ENCODE results near the gene CAMK4.

Gene CAMK4

DNA sequence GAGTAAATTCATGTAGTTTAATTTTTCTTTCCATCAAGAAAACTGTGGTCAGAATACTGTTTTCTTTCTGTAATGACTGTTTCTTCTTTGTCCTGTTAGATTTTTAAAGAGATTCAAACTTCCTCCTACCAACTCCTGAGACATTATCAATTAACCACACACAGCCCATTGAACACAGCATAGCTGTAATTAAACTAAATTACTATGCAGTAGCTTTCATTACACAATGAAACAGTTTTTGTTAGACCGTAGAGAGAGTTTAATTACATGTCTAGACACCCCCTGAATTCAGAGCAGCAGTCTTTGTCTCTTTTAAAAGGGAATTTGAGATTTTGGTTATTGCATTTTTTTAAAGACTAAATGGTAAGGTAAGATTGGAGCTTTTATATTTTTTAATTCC, 210.6 kb downstream of the CAMK4 start:
- DNase-seq (ENCODE audit: low spot score): no peak
- no peak overlapping the region for H3K27ac Mint-ChIP-seq
- H3K36me3 Mint-ChIP-seq (ENCODE audit: low read depth): peaks cover 33% of the 10 kb centered on the region
- H3K4me1 Mint-ChIP-seq (ENCODE audit: low read depth): peaks cover 22% of the 10 kb centered on the region
- no peaks in the 10 kb centered on the region for H3K27me3 Mint-ChIP-seq (ENCODE audit: low read depth)
- H3K4me3 Mint-ChIP-seq: no peak overlapping the region
- peaks cover 7% of the 10 kb centered on the region for H3K9me3 Mint-ChIP-seq

GRCh38 chr5:111439473-111440075, 215.4 kb downstream of the CAMK4 start:
- H3K9me3 Mint-ChIP-seq: no peaks in the 10 kb centered on the region
- H3K36me3 Mint-ChIP-seq (ENCODE audit: low read depth): peaks cover 21% of the 10 kb centered on the region
- no peak overlapping the region for H3K27ac Mint-ChIP-seq
- H3K27me3 Mint-ChIP-seq (ENCODE audit: low read depth): no peaks in the 10 kb centered on the region
- no peak overlapping the region for H3K4me3 Mint-ChIP-seq
- H3K4me1 Mint-ChIP-seq (ENCODE audit: low read depth): peaks cover 2% of the 10 kb centered on the region
- no peak for DNase-seq (ENCODE audit: low spot score)

DNA sequence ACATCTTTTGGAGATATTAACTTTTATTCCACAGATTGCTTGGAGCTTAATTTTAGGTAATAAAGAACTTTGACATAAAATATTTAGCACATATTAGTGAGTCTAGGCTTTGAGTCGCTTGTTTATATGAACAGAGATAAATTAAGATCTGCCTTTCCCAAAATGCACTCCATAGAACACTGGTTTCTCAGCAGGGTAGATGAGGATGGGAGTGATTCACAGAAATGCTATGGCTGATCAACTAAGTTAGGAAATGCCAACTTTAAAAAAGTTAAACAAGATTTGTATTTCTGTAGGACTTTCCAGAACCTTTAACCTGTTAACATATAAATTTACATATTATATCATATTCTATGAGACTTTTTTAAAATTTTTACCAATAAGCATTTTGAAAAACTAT, 222.9 kb downstream of the CAMK4 start:
- DNase-seq (ENCODE audit: low spot score): no peak
- no peak overlapping the region for H3K27ac Mint-ChIP-seq
- peaks cover 43% of the 10 kb centered on the region for H3K36me3 Mint-ChIP-seq (ENCODE audit: low read depth)

DNA sequence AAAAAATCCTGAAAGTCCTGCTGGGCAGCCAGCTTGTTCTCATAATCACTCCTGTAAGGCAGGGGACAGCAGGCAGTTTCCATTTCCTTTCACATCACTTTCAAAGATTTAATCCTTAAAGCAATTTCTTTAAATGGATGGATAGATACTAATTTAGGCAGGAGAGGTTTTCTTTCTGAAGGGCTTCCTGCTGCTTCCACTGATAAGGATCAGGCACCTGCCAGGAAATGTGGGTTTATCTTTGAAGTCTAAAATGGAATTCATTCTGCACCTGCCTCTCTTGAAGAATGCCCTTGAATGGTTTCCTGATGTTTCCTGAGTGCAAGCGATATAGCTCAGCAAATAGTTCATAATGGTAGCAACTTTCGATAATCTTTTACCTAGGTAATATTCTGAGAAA, 223.6 kb downstream of the CAMK4 start:
- Mint-ChIP-seq H3K36me3 (ENCODE audit: low read depth) (peaks cover 47% of the 10 kb centered on the region), H3K27ac (no peak overlapping the region), H3K4me3 (no peak overlapping the region), H3K4me1 (ENCODE audit: low read depth) (peaks cover 3% of the 10 kb centered on the region), H3K9me3 (no peaks in the 10 kb centered on the region), H3K27me3 (ENCODE audit: low read depth) (no peaks in the 10 kb centered on the region)
- no peak for DNase-seq (ENCODE audit: low spot score)

More for the DNA sequence above, 222.9 kb downstream of the CAMK4 start:
- no peaks in the 10 kb centered on the region for H3K9me3 Mint-ChIP-seq
- H3K4me3 Mint-ChIP-seq: no peak overlapping the region
- peaks cover 3% of the 10 kb centered on the region for H3K4me1 Mint-ChIP-seq (ENCODE audit: low read depth)
- no peaks in the 10 kb centered on the region for H3K27me3 Mint-ChIP-seq (ENCODE audit: low read depth)

- Mint-ChIP-seq H3K4me3 (no peak overlapping the region), H3K27me3 (ENCODE audit: low read depth) (no peaks in the 10 kb centered on the region), H3K36me3 (ENCODE audit: low read depth) (peaks cover 41% of the 10 kb centered on the region), H3K4me1 (ENCODE audit: low read depth) (no peaks in the 10 kb centered on the region), H3K27ac (no peak overlapping the region), H3K9me3 (no peaks in the 10 kb centered on the region)
- no peak for DNase-seq (ENCODE audit: low spot score)
These were observed 229.1 kb downstream of the CAMK4 start for GRCh38 chr5:111453295-111453694.

DNA sequence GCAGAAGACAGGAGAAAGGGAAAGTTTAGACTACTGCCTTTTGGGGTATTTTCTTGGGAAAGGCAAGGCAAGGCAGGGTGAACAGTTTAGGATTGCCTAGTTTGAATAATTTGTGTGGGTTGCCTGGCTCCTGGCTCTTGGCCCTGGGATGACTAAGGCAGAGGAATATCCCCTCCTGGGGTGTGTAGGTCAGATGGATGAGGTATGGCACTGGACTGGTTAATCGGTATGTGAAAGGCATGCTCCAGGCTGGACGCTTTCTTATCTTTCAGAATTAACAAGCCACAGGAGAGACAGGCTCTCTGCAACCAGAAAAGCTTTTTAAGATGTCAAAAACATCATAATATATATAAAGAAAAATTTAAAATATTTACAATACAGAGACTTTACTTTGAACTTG, 229.6 kb downstream of the CAMK4 start:
- no peak overlapping the region for H3K27ac Mint-ChIP-seq
- peaks cover 43% of the 10 kb centered on the region for H3K36me3 Mint-ChIP-seq (ENCODE audit: low read depth)
- no peaks in the 10 kb centered on the region for H3K4me1 Mint-ChIP-seq (ENCODE audit: low read depth)
- DNase-seq (ENCODE audit: low spot score): no peak
- H3K9me3 Mint-ChIP-seq: no peaks in the 10 kb centered on the region
- no peak overlapping the region for H3K4me3 Mint-ChIP-seq
- H3K27me3 Mint-ChIP-seq (ENCODE audit: low read depth): no peaks in the 10 kb centered on the region

DNA sequence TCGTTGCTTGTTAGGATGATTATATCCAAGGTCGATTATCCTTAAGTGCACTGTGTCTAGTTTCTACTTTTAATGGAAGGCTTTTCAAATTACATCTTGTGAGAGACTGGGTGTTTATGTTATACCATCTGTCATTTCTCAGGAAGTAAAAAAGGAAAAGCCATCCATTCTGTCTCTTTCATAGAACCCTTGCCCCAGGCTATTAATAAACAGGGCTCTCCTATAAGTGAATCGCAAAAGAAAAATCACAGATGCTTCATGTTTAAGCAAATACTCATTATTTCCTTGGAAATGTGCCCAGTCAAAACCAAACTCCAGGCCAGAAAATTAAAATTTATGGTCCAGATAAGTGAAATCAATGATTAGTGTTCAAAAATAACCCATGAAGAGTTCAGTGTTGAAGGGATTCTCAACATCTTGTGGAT, 230.0 kb downstream of the CAMK4 start:
- Mint-ChIP-seq H3K36me3 (ENCODE audit: low read depth) (peaks cover 47% of the 10 kb centered on the region), H3K9me3 (no peaks in the 10 kb centered on the region), H3K27me3 (ENCODE audit: low read depth) (no peaks in the 10 kb centered on the region), H3K4me1 (ENCODE audit: low read depth) (no peaks in the 10 kb centered on the region), H3K4me3 (no peak overlapping the region), H3K27ac (no peak overlapping the region)
- DNase-seq (ENCODE audit: low spot score): no peak

GRCh38 chr5:111454776-111455175, 230.6 kb downstream of the CAMK4 start:
- peaks cover 43% of the 10 kb centered on the region for H3K36me3 Mint-ChIP-seq (ENCODE audit: low read depth)
- H3K9me3 Mint-ChIP-seq: no peaks in the 10 kb centered on the region
- peaks cover 1% of the 10 kb centered on the region for H3K4me1 Mint-ChIP-seq (ENCODE audit: low read depth)
- H3K4me3 Mint-ChIP-seq: no peak overlapping the region
- H3K27ac Mint-ChIP-seq: no peak overlapping the region
- no peaks in the 10 kb centered on the region for H3K27me3 Mint-ChIP-seq (ENCODE audit: low read depth)
- no peak for DNase-seq (ENCODE audit: low spot score)

- no peak overlapping the region for H3K4me3 Mint-ChIP-seq
- peaks cover 50% of the 10 kb centered on the region for H3K36me3 Mint-ChIP-seq (ENCODE audit: low read depth)
- H3K27me3 Mint-ChIP-seq (ENCODE audit: low read depth): no peaks in the 10 kb centered on the region
- no peak for DNase-seq (ENCODE audit: low spot score)
- H3K9me3 Mint-ChIP-seq: peaks cover 18% of the 10 kb centered on the region
- H3K27ac Mint-ChIP-seq: no peak overlapping the region
- peaks cover 8% of the 10 kb centered on the region for H3K4me1 Mint-ChIP-seq (ENCODE audit: low read depth)
These were observed 237.1 kb downstream of the CAMK4 start for GRCh38 chr5:111461255-111461671.

DNA sequence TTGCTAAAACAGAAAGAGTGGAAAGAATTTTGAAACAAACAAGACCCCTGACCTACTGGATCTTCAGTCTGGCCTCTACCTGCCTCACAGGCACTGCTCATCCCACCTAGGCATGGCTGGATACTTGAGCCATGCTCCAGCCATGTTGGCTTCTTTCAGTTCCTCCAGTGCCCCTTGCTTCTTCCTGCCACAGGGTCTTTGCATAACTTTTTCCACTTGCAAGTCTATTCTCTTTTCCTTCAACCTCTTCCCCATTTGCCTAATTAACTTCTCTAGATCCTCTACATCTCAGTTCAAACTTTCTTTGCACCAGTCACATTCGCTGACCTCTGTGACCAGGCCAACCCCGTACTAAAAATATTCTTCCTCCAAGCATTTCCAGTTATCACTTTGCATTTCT, 237.8 kb downstream of the CAMK4 start:
- Mint-ChIP-seq H3K27me3 (ENCODE audit: low read depth) (no peaks in the 10 kb centered on the region), H3K4me3 (no peak overlapping the region), H3K9me3 (peaks cover 25% of the 10 kb centered on the region), H3K27ac (peak overlapping the region; percentile 10), H3K36me3 (ENCODE audit: low read depth) (peaks cover 54% of the 10 kb centered on the region), H3K4me1 (ENCODE audit: low read depth) (peaks cover 8% of the 10 kb centered on the region)
- no peak for DNase-seq (ENCODE audit: low spot score)

DNA sequence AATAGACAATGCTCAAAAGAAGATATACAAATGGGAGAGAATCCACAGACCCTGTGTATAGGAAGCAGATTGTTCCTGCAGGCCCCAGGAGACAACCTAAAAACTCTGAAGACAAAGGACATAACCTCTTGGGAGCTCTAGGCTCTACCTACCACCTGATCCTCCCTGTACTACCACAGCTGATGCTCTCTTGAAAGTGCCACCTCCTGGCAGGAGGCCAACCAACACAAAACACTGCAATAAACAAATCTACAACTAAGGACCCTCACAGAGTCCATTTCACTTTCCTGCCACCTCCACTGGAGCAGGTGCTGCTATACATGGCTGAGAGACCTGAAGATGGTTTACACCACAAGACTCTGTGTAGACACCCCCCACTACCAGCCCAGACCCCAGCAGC, 239.1 kb downstream of the CAMK4 start:
- no peak for DNase-seq (ENCODE audit: low spot score)
- peaks cover 28% of the 10 kb centered on the region for H3K9me3 Mint-ChIP-seq
- peaks cover 50% of the 10 kb centered on the region for H3K36me3 Mint-ChIP-seq (ENCODE audit: low read depth)
- H3K27me3 Mint-ChIP-seq (ENCODE audit: low read depth): no peaks in the 10 kb centered on the region
- H3K4me3 Mint-ChIP-seq: no peak overlapping the region
- H3K27ac Mint-ChIP-seq: no peak overlapping the region
- peaks cover 8% of the 10 kb centered on the region for H3K4me1 Mint-ChIP-seq (ENCODE audit: low read depth)

DNA sequence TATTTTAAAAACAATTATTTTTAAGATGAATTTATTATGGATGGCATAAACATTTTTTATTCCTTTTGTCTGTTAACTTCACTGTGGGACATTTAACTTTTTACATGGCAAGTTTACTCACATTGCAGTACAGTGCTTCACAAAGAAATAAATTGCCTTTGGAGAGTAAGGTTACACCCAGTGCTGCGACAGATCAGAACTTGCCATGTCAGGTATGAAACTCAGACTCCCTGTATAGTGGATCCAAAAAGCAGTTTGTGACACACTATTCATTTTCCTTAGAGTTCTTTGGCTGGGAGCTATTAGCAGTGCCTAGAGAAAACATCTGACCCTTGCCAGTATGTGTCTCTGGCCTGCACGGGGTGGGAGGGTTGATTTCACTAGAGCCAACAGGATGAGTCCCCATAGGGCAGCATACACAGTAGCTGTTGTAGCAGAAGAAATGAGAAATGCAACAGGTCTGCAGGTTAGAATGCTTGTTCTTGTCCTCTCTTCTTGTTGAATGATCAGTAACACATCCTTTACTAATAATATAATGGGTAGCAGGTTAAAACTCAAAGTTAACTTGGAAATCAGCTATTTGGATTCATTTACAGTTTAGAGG, 245.2 kb downstream of the CAMK4 start:
- H3K4me1 Mint-ChIP-seq (ENCODE audit: low read depth): peaks cover 2% of the 10 kb centered on the region
- H3K36me3 Mint-ChIP-seq (ENCODE audit: low read depth): peaks cover 42% of the 10 kb centered on the region
- H3K27me3 Mint-ChIP-seq (ENCODE audit: low read depth): no peaks in the 10 kb centered on the region
- no peak overlapping the region for H3K4me3 Mint-ChIP-seq
- no peak for DNase-seq (ENCODE audit: low spot score)
- no peak overlapping the region for H3K27ac Mint-ChIP-seq
- H3K9me3 Mint-ChIP-seq: peaks cover 18% of the 10 kb centered on the region

DNA sequence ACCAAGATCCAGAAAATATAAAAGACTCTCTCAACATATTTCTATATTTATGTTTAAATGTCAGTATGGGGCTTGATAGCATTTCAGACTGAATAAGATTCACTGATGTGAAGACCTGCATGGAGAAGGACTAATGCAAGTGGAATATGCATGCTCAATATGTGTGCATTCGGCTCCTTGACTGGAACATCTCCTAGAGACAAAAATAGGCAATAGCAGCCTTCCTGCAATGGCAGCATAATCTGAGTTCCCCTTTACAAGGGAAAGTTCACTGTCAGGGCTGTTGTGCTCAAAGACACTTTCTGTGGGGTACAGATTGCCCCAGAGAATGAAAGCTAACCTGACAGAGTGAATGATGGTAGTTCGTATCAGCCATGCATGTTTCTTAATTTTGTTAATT, 245.7 kb downstream of the CAMK4 start:
- H3K36me3 Mint-ChIP-seq (ENCODE audit: low read depth): peaks cover 39% of the 10 kb centered on the region
- H3K4me3 Mint-ChIP-seq: no peak overlapping the region
- H3K9me3 Mint-ChIP-seq: peaks cover 16% of the 10 kb centered on the region
- no peak for DNase-seq (ENCODE audit: low spot score)
- H3K27me3 Mint-ChIP-seq (ENCODE audit: low read depth): no peaks in the 10 kb centered on the region
- H3K27ac Mint-ChIP-seq: no peak overlapping the region
- peaks cover 2% of the 10 kb centered on the region for H3K4me1 Mint-ChIP-seq (ENCODE audit: low read depth)

DNA sequence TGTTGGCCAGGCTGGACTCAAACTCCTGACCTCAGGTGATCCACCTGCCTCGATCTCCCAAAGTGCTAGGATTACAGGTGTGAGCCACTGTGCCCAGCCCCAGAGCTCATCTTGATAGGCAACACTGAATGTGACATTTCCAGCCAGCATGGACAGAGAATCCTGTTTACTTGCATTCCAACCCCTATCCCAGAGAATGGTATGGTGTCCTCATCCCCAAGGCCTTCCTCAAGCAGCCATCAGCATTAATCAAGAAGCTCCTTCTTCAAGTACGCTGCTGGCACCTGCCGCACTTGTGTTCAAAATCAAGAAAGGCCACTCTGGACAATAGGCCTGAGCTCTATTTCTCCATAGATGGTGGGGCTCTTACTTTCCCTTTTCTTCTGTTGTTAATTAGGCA, 247.9 kb downstream of the CAMK4 start:
- Mint-ChIP-seq H3K27me3 (ENCODE audit: low read depth) (no peaks in the 10 kb centered on the region), H3K36me3 (ENCODE audit: low read depth) (peaks cover 36% of the 10 kb centered on the region), H3K9me3 (peaks cover 2% of the 10 kb centered on the region), H3K4me1 (ENCODE audit: low read depth) (peaks cover 2% of the 10 kb centered on the region), H3K27ac (no peak overlapping the region), H3K4me3 (no peak overlapping the region)
- no peak for DNase-seq (ENCODE audit: low spot score)

DNA sequence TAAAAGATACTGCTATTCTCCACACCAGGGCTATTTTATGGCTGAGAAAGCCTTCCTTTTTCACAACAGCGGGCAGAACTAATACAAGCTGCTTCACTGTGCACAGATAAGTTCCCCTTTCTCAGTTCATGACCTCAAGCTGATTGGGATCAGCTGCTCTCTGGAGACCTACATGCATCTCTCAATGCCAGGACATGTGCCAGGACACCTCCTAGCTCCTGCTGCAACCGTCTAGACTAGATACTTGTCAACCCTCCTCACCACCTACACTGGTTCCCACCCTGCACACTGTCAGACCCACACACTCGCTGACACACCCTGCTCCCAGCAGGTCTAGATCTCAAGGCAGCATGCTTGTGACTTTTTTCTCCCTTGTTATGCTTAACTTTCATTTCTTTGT, 248.4 kb downstream of the CAMK4 start:
- no peaks in the 10 kb centered on the region for H3K27me3 Mint-ChIP-seq (ENCODE audit: low read depth)
- no peaks in the 10 kb centered on the region for H3K9me3 Mint-ChIP-seq
- H3K27ac Mint-ChIP-seq: no peak overlapping the region
- DNase-seq (ENCODE audit: low spot score): no peak
- H3K4me1 Mint-ChIP-seq (ENCODE audit: low read depth): peaks cover 2% of the 10 kb centered on the region
- H3K4me3 Mint-ChIP-seq: no peak overlapping the region
- H3K36me3 Mint-ChIP-seq (ENCODE audit: low read depth): peaks cover 36% of the 10 kb centered on the region
